ENCODE results near the gene F2.

The F2 gene

GRCh38 chr11:46741600-46742484 is 22.8 kb downstream of the F2 start:
- Histone ChIP-seq H2BK120ac (ENCODE audit: low read depth, low read length) (no peak overlapping the region), H3K14ac (ENCODE audit: low read length in 2 of 2) (no peak overlapping the region), H2AK5ac (ENCODE audit: low read length, severe bottlenecking) (no peak overlapping the region), H3K18ac (ENCODE audit: low read depth in 1 of 2, low read length in 2 of 2) (no peak overlapping the region), H3K27me3 (ENCODE audit: control insufficient read depth in 1 of 2, insufficient read depth in 1 of 2, low read length in 2 of 2) (no peaks in the 10 kb centered on the region), H4K91ac (ENCODE audit: low read length) (no peak overlapping the region), H2BK12ac (ENCODE audit: low read length in 2 of 2) (no peak overlapping the region), H2AFZ (ENCODE audit: low read depth, low read length) (no peak overlapping the region), H3K4me1 (ENCODE audit: control insufficient read depth, insufficient read depth, low read depth, low read length) (no peaks in the 10 kb centered on the region), H3K79me1 (replicated peaks; ENCODE audit: low read length, poor library complexity, severe bottlenecking) (peaks cover 3% of the 10 kb centered on the region), H2BK5ac (ENCODE audit: low read depth, low read length, poor library complexity, severe bottlenecking) (no peak overlapping the region), H3K9me3 (ENCODE audit: control insufficient read depth, low read length) (no peaks in the 10 kb centered on the region), H3K4ac (ENCODE audit: low read depth in 1 of 2, low read length in 2 of 2) (no peak overlapping the region), H3K9ac (ENCODE audit: low read length) (no peak overlapping the region), H3K23ac (ENCODE audit: low read length in 2 of 2) (no peak overlapping the region), H3K4me2 (ENCODE audit: low read length, poor library complexity, severe bottlenecking) (no peak overlapping the region), H3K4me3 (ENCODE audit: insufficient read depth in 1 of 2, low read depth in 1 of 2, low read length in 2 of 2) (no peak overlapping the region), H2BK15ac (ENCODE audit: low read depth, poor library complexity, severe bottlenecking) (no peak overlapping the region), H4K8ac (ENCODE audit: low read length) (no peak overlapping the region), H3K27ac (ENCODE audit: low read length, poor library complexity, severe bottlenecking) (no peak overlapping the region), H3K36me3 (ENCODE audit: control insufficient read depth in 1 of 2, insufficient read depth in 2 of 2, low read depth in 1 of 2, low read length in 2 of 2) (peaks cover 36 to 63% of the 10 kb centered on the region in 2 experiments)
- DNase-seq, result no peak
- WGBS, result 88% methylated on average over 10 of the region's 12 CpGs

- peaks cover 46 to 74% of the 10 kb centered on the region in 2 experiments for H3K36me3 ChIP-seq (ENCODE audit: control insufficient read depth in 1 of 2, insufficient read depth in 2 of 2, low read depth in 1 of 2, low read length in 2 of 2)
- no peak overlapping the region for H4K8ac ChIP-seq (ENCODE audit: low read length)
- H3K4me3 ChIP-seq (ENCODE audit: insufficient read depth in 1 of 2, low read depth in 1 of 2, low read length in 2 of 2), result no peak overlapping the region
- no peak overlapping the region for H3K4ac ChIP-seq (ENCODE audit: low read depth in 1 of 2, low read length in 2 of 2)
- H3K4me2 ChIP-seq (ENCODE audit: low read length, poor library complexity, severe bottlenecking), result no peak overlapping the region
- H2BK120ac ChIP-seq (ENCODE audit: low read depth, low read length), result no peak overlapping the region
- no peak overlapping the region for H3K9ac ChIP-seq (ENCODE audit: low read length)
- H2BK12ac ChIP-seq (ENCODE audit: low read length in 2 of 2), result no peak overlapping the region
- 100% methylated on average over 2 of the region's 2 CpGs for WGBS
- H3K27me3 ChIP-seq (ENCODE audit: control insufficient read depth in 1 of 2, insufficient read depth in 1 of 2, low read length in 2 of 2), result no peaks in the 10 kb centered on the region
- H2BK15ac ChIP-seq (ENCODE audit: low read depth, poor library complexity, severe bottlenecking), result no peak overlapping the region
- H3K14ac ChIP-seq (ENCODE audit: low read length in 2 of 2), result no peak overlapping the region
- no peak overlapping the region for H3K18ac ChIP-seq (ENCODE audit: low read depth in 1 of 2, low read length in 2 of 2)
- no peaks in the 10 kb centered on the region for H3K4me1 ChIP-seq (ENCODE audit: control insufficient read depth, insufficient read depth, low read depth, low read length)
- no peak overlapping the region for H4K91ac ChIP-seq (ENCODE audit: low read length)
- no peak overlapping the region for H2AK5ac ChIP-seq (ENCODE audit: low read length, severe bottlenecking)
- DNase-seq, result no peak
- no peak overlapping the region for H2AFZ ChIP-seq (ENCODE audit: low read depth, low read length)
- H2BK5ac ChIP-seq (ENCODE audit: low read depth, low read length, poor library complexity, severe bottlenecking), result no peak overlapping the region
- H3K9me3 ChIP-seq (ENCODE audit: control insufficient read depth, low read length), result no peaks in the 10 kb centered on the region
- H3K79me1 ChIP-seq (replicated peaks; ENCODE audit: low read length, poor library complexity, severe bottlenecking), result peaks cover 3% of the 10 kb centered on the region
- H3K23ac ChIP-seq (ENCODE audit: low read length in 2 of 2), result no peak overlapping the region
- no peak overlapping the region for H3K27ac ChIP-seq (ENCODE audit: low read length, poor library complexity, severe bottlenecking)
These were observed 24.0 kb downstream of the F2 start for GRCh38 chr11:46743043-46743442.

- no peaks in the 10 kb centered on the region for H3K9me3 ChIP-seq (ENCODE audit: control insufficient read depth, low read length)
- H2BK15ac ChIP-seq (ENCODE audit: low read depth, poor library complexity, severe bottlenecking), result no peak overlapping the region
- no peaks in the 10 kb centered on the region for H3K27me3 ChIP-seq (ENCODE audit: control insufficient read depth in 1 of 2, insufficient read depth in 1 of 2, low read length in 2 of 2)
- no peak overlapping the region for H3K14ac ChIP-seq (ENCODE audit: low read length in 2 of 2)
- H3K4me3 ChIP-seq (ENCODE audit: insufficient read depth in 1 of 2, low read depth in 1 of 2, low read length in 2 of 2), result no peak overlapping the region
- no peak overlapping the region for H2AFZ ChIP-seq (ENCODE audit: low read depth, low read length)
- H3K18ac ChIP-seq (ENCODE audit: low read depth in 1 of 2, low read length in 2 of 2), result no peak overlapping the region
- H3K4ac ChIP-seq (ENCODE audit: low read depth in 1 of 2, low read length in 2 of 2), result no peak overlapping the region
- H2BK12ac ChIP-seq (ENCODE audit: low read length in 2 of 2), result no peak overlapping the region
- no peak overlapping the region for H2BK120ac ChIP-seq (ENCODE audit: low read depth, low read length)
- no peaks in the 10 kb centered on the region for H3K4me1 ChIP-seq (ENCODE audit: control insufficient read depth, insufficient read depth, low read depth, low read length)
- no peak overlapping the region for H2BK5ac ChIP-seq (ENCODE audit: low read depth, low read length, poor library complexity, severe bottlenecking)
- no peak overlapping the region for H3K4me2 ChIP-seq (ENCODE audit: low read length, poor library complexity, severe bottlenecking)
- no peak overlapping the region for H3K9ac ChIP-seq (ENCODE audit: low read length)
- no peak overlapping the region for H4K91ac ChIP-seq (ENCODE audit: low read length)
- H2AK5ac ChIP-seq (ENCODE audit: low read length, severe bottlenecking), result no peak overlapping the region
- H3K27ac ChIP-seq (ENCODE audit: low read length, poor library complexity, severe bottlenecking), result no peak overlapping the region
- H3K23ac ChIP-seq (ENCODE audit: low read length in 2 of 2), result no peak overlapping the region
- 85% methylated on average over 7 of the region's 10 CpGs for WGBS
- no peak overlapping the region for H4K8ac ChIP-seq (ENCODE audit: low read length)
- H3K79me1 ChIP-seq (replicated peaks; ENCODE audit: low read length, poor library complexity, severe bottlenecking), result peaks cover 3% of the 10 kb centered on the region
- peak; percentile 75 for DNase-seq
- H3K36me3 ChIP-seq (ENCODE audit: control insufficient read depth in 1 of 2, insufficient read depth in 2 of 2, low read depth in 1 of 2, low read length in 2 of 2), result peaks cover 51 to 77% of the 10 kb centered on the region in 2 experiments
These were observed 24.8 kb downstream of the F2 start for GRCh38 chr11:46743693-46744339.

GRCh38 chr11:46745328-46745727 is 26.3 kb downstream of the F2 start:
- Histone ChIP-seq H3K27me3 (ENCODE audit: control insufficient read depth in 1 of 2, insufficient read depth in 1 of 2, low read length in 2 of 2) (no peaks in the 10 kb centered on the region), H3K9me3 (ENCODE audit: control insufficient read depth, low read length) (no peaks in the 10 kb centered on the region), H3K79me1 (replicated peaks; ENCODE audit: low read length, poor library complexity, severe bottlenecking) (peaks cover 3% of the 10 kb centered on the region), H2BK5ac (ENCODE audit: low read depth, low read length, poor library complexity, severe bottlenecking) (no peak overlapping the region), H3K4ac (ENCODE audit: low read depth in 1 of 2, low read length in 2 of 2) (no peak overlapping the region), H4K8ac (ENCODE audit: low read length) (no peak overlapping the region), H3K4me2 (ENCODE audit: low read length, poor library complexity, severe bottlenecking) (no peak overlapping the region), H2AFZ (ENCODE audit: low read depth, low read length) (no peak overlapping the region), H3K4me3 (ENCODE audit: insufficient read depth in 1 of 2, low read depth in 1 of 2, low read length in 2 of 2) (no peak overlapping the region), H3K27ac (ENCODE audit: low read length, poor library complexity, severe bottlenecking) (no peak overlapping the region), H4K91ac (ENCODE audit: low read length) (no peak overlapping the region), H3K4me1 (ENCODE audit: control insufficient read depth, insufficient read depth, low read depth, low read length) (no peaks in the 10 kb centered on the region), H2BK120ac (ENCODE audit: low read depth, low read length) (no peak overlapping the region), H3K18ac (ENCODE audit: low read depth in 1 of 2, low read length in 2 of 2) (no peak overlapping the region), H3K9ac (ENCODE audit: low read length) (no peak overlapping the region), H2BK12ac (ENCODE audit: low read length in 2 of 2) (no peak overlapping the region), H3K36me3 (ENCODE audit: control insufficient read depth in 1 of 2, insufficient read depth in 2 of 2, low read depth in 1 of 2, low read length in 2 of 2) (peaks cover 58 to 83% of the 10 kb centered on the region in 2 experiments), H2BK15ac (ENCODE audit: low read depth, poor library complexity, severe bottlenecking) (no peak overlapping the region), H2AK5ac (ENCODE audit: low read length, severe bottlenecking) (no peak overlapping the region), H3K23ac (ENCODE audit: low read length in 2 of 2) (no peak overlapping the region), H3K14ac (ENCODE audit: low read length in 2 of 2) (no peak overlapping the region)
- no peak for DNase-seq
- WGBS, result 100% methylated on average over 1 of the region's 1 CpG
